ENCODE results near the gene BSPH1.

BSPH1 gene

GRCh38 chr19:48029431-48029830 is 37.5 kb upstream of the BSPH1 start:
- no peaks in the 10 kb centered on the region for H3K36me3 ChIP-seq (replicated peaks; ENCODE audit: low read depth, low read length)
- peaks cover 25% of the 10 kb centered on the region for H3K27me3 ChIP-seq (ENCODE audit: low read depth, low read length)
- H3K27ac ChIP-seq (ENCODE audit: low read length): no peak overlapping the region
- no peaks in the 10 kb centered on the region for H4K20me1 ChIP-seq (ENCODE audit: insufficient read depth, low read length)
- no peak overlapping the region for H3K4me2 ChIP-seq (ENCODE audit: low read length)
- H3K4me3 ChIP-seq (ENCODE audit: low read length): no peak overlapping the region
- H3K79me2 ChIP-seq (ENCODE audit: low read length): no peaks in the 10 kb centered on the region
- no peaks in the 10 kb centered on the region for H3K4me1 ChIP-seq (ENCODE audit: low read length)
- H3K9me3 ChIP-seq (ENCODE audit: insufficient read depth, low read length): no peaks in the 10 kb centered on the region
- no peak overlapping the region for H2AFZ ChIP-seq (ENCODE audit: low read depth, low read length)
- H3K9ac ChIP-seq (ENCODE audit: low read length): no peak overlapping the region
- TF ChIP-seq CTCF (IDR thresholded peaks at IDR 0.05; ENCODE audit: low read depth, low read length) (no peak), EZH2phosphoT487 (IDR thresholded peaks at IDR 0.05; ENCODE audit: low read depth) (no peak)

- Histone ChIP-seq H3K4me2 (ENCODE audit: low read length) (no peak overlapping the region), H3K36me3 (replicated peaks; ENCODE audit: low read depth, low read length) (no peaks in the 10 kb centered on the region), H4K20me1 (ENCODE audit: insufficient read depth, low read length) (no peaks in the 10 kb centered on the region), H3K79me2 (ENCODE audit: low read length) (no peaks in the 10 kb centered on the region), H3K4me3 (ENCODE audit: low read length) (no peak overlapping the region), H3K27ac (ENCODE audit: low read length) (no peak overlapping the region), H2AFZ (ENCODE audit: low read depth, low read length) (no peak overlapping the region), H3K27me3 (ENCODE audit: low read depth, low read length) (peaks cover 31% of the 10 kb centered on the region), H3K9ac (ENCODE audit: low read length) (no peak overlapping the region), H3K9me3 (ENCODE audit: insufficient read depth, low read length) (no peaks in the 10 kb centered on the region), H3K4me1 (ENCODE audit: low read length) (no peaks in the 10 kb centered on the region)
- TF ChIP-seq CTCF (IDR thresholded peaks at IDR 0.05; ENCODE audit: low read depth, low read length): no peak
- no peak for TF ChIP-seq EZH2phosphoT487 (IDR thresholded peaks at IDR 0.05; ENCODE audit: low read depth)
These were observed 33.5 kb upstream of the BSPH1 start for GRCh38 chr19:48025480-48025879.

GRCh38 chr19:48023518-48023917 is 31.5 kb upstream of the BSPH1 start:
- Histone ChIP-seq H4K20me1 (ENCODE audit: insufficient read depth, low read length) (no peaks in the 10 kb centered on the region), H3K4me2 (ENCODE audit: low read length) (no peak overlapping the region), H3K9me3 (ENCODE audit: insufficient read depth, low read length) (no peaks in the 10 kb centered on the region), H3K36me3 (replicated peaks; ENCODE audit: low read depth, low read length) (no peaks in the 10 kb centered on the region), H3K4me1 (ENCODE audit: low read length) (no peaks in the 10 kb centered on the region), H3K27ac (ENCODE audit: low read length) (no peak overlapping the region), H2AFZ (ENCODE audit: low read depth, low read length) (no peak overlapping the region), H3K27me3 (ENCODE audit: low read depth, low read length) (peaks cover 44% of the 10 kb centered on the region), H3K79me2 (ENCODE audit: low read length) (no peaks in the 10 kb centered on the region), H3K4me3 (ENCODE audit: low read length) (no peak overlapping the region), H3K9ac (ENCODE audit: low read length) (no peak overlapping the region)
- TF ChIP-seq EZH2phosphoT487 (IDR thresholded peaks at IDR 0.05; ENCODE audit: low read depth): no peak
- TF ChIP-seq CTCF (IDR thresholded peaks at IDR 0.05; ENCODE audit: low read depth, low read length): no peak

- no peaks in the 10 kb centered on the region for H3K4me1 ChIP-seq (ENCODE audit: low read length)
- peaks cover 48% of the 10 kb centered on the region for H3K27me3 ChIP-seq (ENCODE audit: low read depth, low read length)
- no peak overlapping the region for H3K4me3 ChIP-seq (ENCODE audit: low read length)
- H4K20me1 ChIP-seq (ENCODE audit: insufficient read depth, low read length): no peaks in the 10 kb centered on the region
- H3K9me3 ChIP-seq (ENCODE audit: insufficient read depth, low read length): no peaks in the 10 kb centered on the region
- TF ChIP-seq EZH2phosphoT487 (IDR thresholded peaks at IDR 0.05; ENCODE audit: low read depth): no peak
- H2AFZ ChIP-seq (ENCODE audit: low read depth, low read length): no peak overlapping the region
- H3K36me3 ChIP-seq (replicated peaks; ENCODE audit: low read depth, low read length): no peaks in the 10 kb centered on the region
- no peak overlapping the region for H3K9ac ChIP-seq (ENCODE audit: low read length)
- H3K4me2 ChIP-seq (ENCODE audit: low read length): no peak overlapping the region
- no peak overlapping the region for H3K27ac ChIP-seq (ENCODE audit: low read length)
- no peaks in the 10 kb centered on the region for H3K79me2 ChIP-seq (ENCODE audit: low read length)
These were observed 31.0 kb upstream of the BSPH1 start for GRCh38 chr19:48023011-48023410.

- H2AFZ ChIP-seq (ENCODE audit: low read depth, low read length): no peak overlapping the region
These were observed 28.7 kb upstream of the BSPH1 start for GRCh38 chr19:48020686-48021085.

More at GRCh38 chr19:48020686-48021085, 28.7 kb upstream of the BSPH1 start:
- Histone ChIP-seq H3K9ac (ENCODE audit: low read length) (no peak overlapping the region), H3K36me3 (replicated peaks; ENCODE audit: low read depth, low read length) (no peaks in the 10 kb centered on the region), H3K27me3 (ENCODE audit: low read depth, low read length) (peaks cover 46% of the 10 kb centered on the region), H4K20me1 (ENCODE audit: insufficient read depth, low read length) (no peaks in the 10 kb centered on the region), H3K4me3 (ENCODE audit: low read length) (no peak overlapping the region), H3K9me3 (ENCODE audit: insufficient read depth, low read length) (no peaks in the 10 kb centered on the region), H3K79me2 (ENCODE audit: low read length) (no peaks in the 10 kb centered on the region), H3K4me1 (ENCODE audit: low read length) (no peaks in the 10 kb centered on the region), H3K4me2 (ENCODE audit: low read length) (no peak overlapping the region), H3K27ac (ENCODE audit: low read length) (no peak overlapping the region)
- TF ChIP-seq EZH2phosphoT487 (IDR thresholded peaks at IDR 0.05; ENCODE audit: low read depth): no peak
- no peak for TF ChIP-seq CTCF (IDR thresholded peaks at IDR 0.05; ENCODE audit: low read depth, low read length)

Measured in OCI-LY3 (cell line).